PC-9 (cell line): Measurements from ENCODE around the gene SLC25A21.

Experiments
- EZH2 ChIP-seq: fragments of 200-600 bp; sonication (generic); IDR thresholded peaks from 2 replicates; pipeline ENCODE4 v1.8.0; 2017; ENCODE audit warnings: antibody characterized with exemption, low read depth
- TF ChIP-seq, protein P1 (sequence below): fragments of 200-600 bp; sonication (generic); conservative IDR thresholded peaks from 2 replicates; pipeline ENCODE4 v1.6.1; 2017; ENCODE audit warnings: mixed run types, antibody characterized with exemption, mild to moderate bottlenecking, moderate library complexity

DNA sequence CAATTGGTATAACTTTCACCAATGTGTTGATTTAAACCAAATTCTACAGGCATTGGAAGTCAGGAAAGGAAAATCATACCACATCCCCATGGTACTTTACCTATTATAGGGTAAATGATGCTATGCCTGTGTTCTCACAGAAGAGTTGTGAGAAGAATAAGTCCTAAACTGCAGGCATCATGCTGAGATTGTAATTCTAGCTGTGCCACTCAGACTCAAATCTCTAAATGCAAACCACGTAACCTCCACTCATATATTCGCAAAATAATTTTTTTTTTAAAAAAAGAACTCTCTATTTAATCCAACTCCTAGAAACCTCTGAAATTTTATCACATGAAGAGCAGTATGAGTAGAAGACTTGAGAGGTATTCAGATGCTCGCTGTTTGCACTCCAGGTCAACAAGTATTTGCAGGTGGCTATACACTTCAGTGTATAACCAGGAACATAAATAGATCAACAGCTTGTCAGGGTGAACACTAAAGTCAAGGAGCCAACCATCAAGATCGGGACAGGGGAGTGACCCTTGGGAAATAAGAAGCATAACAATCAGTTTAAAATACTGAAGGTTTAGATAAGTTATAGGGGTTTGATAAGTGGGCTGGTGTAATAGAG lies 110.1 kb downstream of the SLC25A21 start:
- TF ChIP-seq, protein P1, sequence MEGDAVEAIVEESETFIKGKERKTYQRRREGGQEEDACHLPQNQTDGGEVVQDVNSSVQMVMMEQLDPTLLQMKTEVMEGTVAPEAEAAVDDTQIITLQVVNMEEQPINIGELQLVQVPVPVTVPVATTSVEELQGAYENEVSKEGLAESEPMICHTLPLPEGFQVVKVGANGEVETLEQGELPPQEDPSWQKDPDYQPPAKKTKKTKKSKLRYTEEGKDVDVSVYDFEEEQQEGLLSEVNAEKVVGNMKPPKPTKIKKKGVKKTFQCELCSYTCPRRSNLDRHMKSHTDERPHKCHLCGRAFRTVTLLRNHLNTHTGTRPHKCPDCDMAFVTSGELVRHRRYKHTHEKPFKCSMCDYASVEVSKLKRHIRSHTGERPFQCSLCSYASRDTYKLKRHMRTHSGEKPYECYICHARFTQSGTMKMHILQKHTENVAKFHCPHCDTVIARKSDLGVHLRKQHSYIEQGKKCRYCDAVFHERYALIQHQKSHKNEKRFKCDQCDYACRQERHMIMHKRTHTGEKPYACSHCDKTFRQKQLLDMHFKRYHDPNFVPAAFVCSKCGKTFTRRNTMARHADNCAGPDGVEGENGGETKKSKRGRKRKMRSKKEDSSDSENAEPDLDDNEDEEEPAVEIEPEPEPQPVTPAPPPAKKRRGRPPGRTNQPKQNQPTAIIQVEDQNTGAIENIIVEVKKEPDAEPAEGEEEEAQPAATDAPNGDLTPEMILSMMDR, result no peak
- no peak for TF ChIP-seq EZH2
